OCI-LY7 (cell line): ENCODE results near the gene MON2. TPM values are rescaled to one million over a fixed set of nuclear protein-coding genes. Genes with fewer than 3 reads are reported as not detected.

Experiments used
- BruUV-seq: library from RNA; stranded (reverse); fragments of 400-500 nt; replicated peaks from 2 replicates; lab custom pipeline; 2021; lab: Mats Ljungman, UMichigan
- CTCF ChIA-PET: fragments of 300-600 bp; sonication (Branson Sonifier 250); formaldehyde crosslinking; loops from one replicate; lab custom pipeline; 2022; ENCODE audit warnings: antibody characterized with exemption; ENCODE audit not compliant: unreplicated experiment; lab: Charles Lee
- POLR2A ChIA-PET: fragments of 300-600 bp; sonication (Branson Sonifier 250); formaldehyde crosslinking; loops from one replicate; lab custom pipeline; 2022; ENCODE audit warnings: antibody characterized with exemption; lab: Charles Lee
- DNase-seq: peaks from one replicate; pipeline ENCODE4 v3.0.0-alpha.2; 2015; ENCODE audit warnings: low spot score
- H2AFZ ChIP-seq: fragments of 200-600 bp; sonication (generic), shearing (Covaris generic); 2 replicates; pipeline ENCODE4 v1.6.1; 2014; ENCODE audit warnings: mild to moderate bottlenecking, antibody characterized with exemption, low read length, moderate library complexity
- H3K27ac ChIP-seq: fragments of 200-600 bp; sonication (generic); 2 replicates; pipeline ENCODE4 v1.5.1; 2014; ENCODE audit warnings: mixed run types, low read depth, mild to moderate bottlenecking, moderate library complexity, low read length, inconsistent platforms; ENCODE audit not compliant: poor library complexity, severe bottlenecking
- H3K36me3 ChIP-seq: fragments of 200-600 bp; sonication (generic); 2 replicates; pipeline ENCODE4 v1.6.1; 2014; ENCODE audit warnings: mild to moderate bottlenecking, antibody characterized with exemption, low read length, moderate library complexity, mixed read lengths; ENCODE audit not compliant: insufficient read depth
- H3K4me1 ChIP-seq: fragments of 200-600 bp; sonication (generic); 2 replicates; pipeline ENCODE4 v1.5.1; 2014; ENCODE audit warnings: mild to moderate bottlenecking, low read length; ENCODE audit not compliant: insufficient read depth, poor library complexity, severe bottlenecking
- H3K4me2 ChIP-seq: fragments of 200-600 bp; sonication (generic); 2 replicates; pipeline ENCODE4 v1.6.1; 2014; ENCODE audit warnings: mild to moderate bottlenecking, low read length
- H3K4me3 ChIP-seq: fragments of 200-600 bp; sonication (generic); 2 replicates; pipeline ENCODE4 v1.5.1; 2014; ENCODE audit warnings: mild to moderate bottlenecking, low read depth, low read length; ENCODE audit not compliant: poor library complexity, severe bottlenecking
- H3K79me2 ChIP-seq: fragments of 200-600 bp; sonication (generic); 2 replicates; pipeline ENCODE4 v1.6.1; 2016; ENCODE audit warnings: low read depth, mild to moderate bottlenecking, low read length, moderate library complexity, mixed read lengths; ENCODE audit not compliant: insufficient read depth
- H3K9me2 ChIP-seq: fragments of 200-600 bp; sonication (generic); 2 replicates; pipeline ENCODE4 v1.6.1; 2016; ENCODE audit warnings: mild to moderate bottlenecking, low read length, mixed read lengths; ENCODE audit not compliant: insufficient read depth
- H3K9me3 ChIP-seq: fragments of 200-600 bp; sonication (generic); 2 replicates; pipeline ENCODE4 v1.6.1; 2014; ENCODE audit warnings: mild to moderate bottlenecking, mixed run types, low read length, mixed read lengths
- H4K20me1 ChIP-seq: fragments of 200-600 bp; sonication (generic); 2 replicates; pipeline ENCODE4 v1.6.1; 2014; ENCODE audit warnings: mild to moderate bottlenecking, antibody characterized with exemption, low read length, moderate library complexity, mixed read lengths; ENCODE audit not compliant: insufficient read depth
- CTCF ChIP-seq: fragments of 200-600 bp; sonication (generic); conservative IDR thresholded peaks from 2 replicates; pipeline ENCODE4 v1.5.1; 2014; ENCODE audit warnings: mild to moderate bottlenecking, antibody characterized with exemption, low read length, moderate library complexity, mixed read lengths
- EZH2phosphoT487 ChIP-seq: fragments of 200-600 bp; sonication (generic); IDR thresholded peaks from 2 replicates; pipeline ENCODE4 v1.6.1; 2018; ENCODE audit warnings: low read depth, borderline replicate concordance, mild to moderate bottlenecking, mixed run types, antibody characterized with exemption, low read length, moderate library complexity, mixed read lengths
- intact Hi-C: fragments of 100-400 bp; cut with micrococcal nuclease; formaldehyde crosslinking; loops from one replicate; pipeline ENCODE4 v1.10.0; 2022; ENCODE audit not compliant: unreplicated experiment
- total RNA-seq, 2 experiments: library from RNA; depleted of rRNA in 1 of 2; stranded (reverse); fragments of >200 nt in 1 of 2; shearing (Covaris generic) in 1 of 2; gene quantifications; 2 replicates each; pipeline ENCODE4 v1.2.3, GENCODE V29; 2014 to 2022

MON2 gene
- total RNA-seq, 2 experiments from 2014 or later = 31.6 to 54.7 TPM

DNA sequence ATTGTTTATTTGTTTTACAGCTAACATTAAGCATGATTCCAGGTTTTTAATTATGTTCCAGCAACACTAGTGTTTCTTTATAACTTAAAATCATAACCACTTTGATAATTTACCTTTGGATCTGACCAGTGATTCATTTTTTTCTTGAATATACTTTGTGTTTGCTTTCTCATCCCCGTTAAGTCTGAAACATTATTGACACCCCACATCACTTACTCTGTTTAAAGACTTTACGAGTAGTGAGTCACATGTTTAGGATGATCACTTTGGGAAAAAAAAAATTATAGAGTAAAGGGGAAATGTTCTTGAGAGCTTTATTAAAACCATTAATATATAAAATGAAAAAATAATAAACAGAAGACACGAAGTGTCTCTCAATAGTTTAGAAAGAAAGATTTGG, 132.2 kb downstream of the MON2 start:
- no peaks in the 10 kb centered on the region for H3K9me3 ChIP-seq
- no peaks in the 10 kb centered on the region for H3K36me3 ChIP-seq
- H3K9me2 ChIP-seq = no peaks in the 10 kb centered on the region
- H3K27ac ChIP-seq = no peak overlapping the region
- H3K4me2 ChIP-seq = no peak overlapping the region
- ChIA-PET POLR2A (no interaction called here), CTCF (no interaction called here)
- no peak overlapping the region for H3K4me3 ChIP-seq
- no peaks in the 10 kb centered on the region for H4K20me1 ChIP-seq
- TF ChIP-seq EZH2phosphoT487 = no peak
- no peak for TF ChIP-seq CTCF
- intact Hi-C loops = no loop called here
- peaks cover 2% of the 10 kb centered on the region; the same call in 1 of the 2 replicates for H3K79me2 ChIP-seq
- peaks cover 20% of the 10 kb centered on the region for H3K4me1 ChIP-seq
- no peak for DNase-seq
- BruUV-seq = no TSS peak
- no peak overlapping the region for H2AFZ ChIP-seq

- no peak overlapping the region for H3K4me3 ChIP-seq
- TF ChIP-seq CTCF (peak; percentile 53), EZH2phosphoT487 (no peak)
- H3K4me2 ChIP-seq = no peak overlapping the region
- no TSS peak for BruUV-seq
- H3K27ac ChIP-seq = no peak overlapping the region
- no peak for DNase-seq
- intact Hi-C loops = loop anchor here (5.0 to 10.0 kb wide), 3 partner anchors 135 to 1073 kb away; partner anchors contain the start of gene MON2
- H3K36me3 ChIP-seq = no peaks in the 10 kb centered on the region
- peaks cover 13% of the 10 kb centered on the region for H3K79me2 ChIP-seq
- H4K20me1 ChIP-seq = peaks cover 9% of the 10 kb centered on the region; the same call in 1 of the 2 replicates
- ChIA-PET CTCF (no interaction called here), POLR2A (interaction anchor here (0.6 to 0.8 kb wide), 4 partner anchors 31 to 1772 kb away, joined by 3 to 5 read pairs (median 3); no protein-coding TSS in a partner anchor)
- peaks cover 26% of the 10 kb centered on the region for H3K4me1 ChIP-seq
- no peaks in the 10 kb centered on the region for H3K9me3 ChIP-seq
- no peak overlapping the region for H2AFZ ChIP-seq
- H3K9me2 ChIP-seq = no peaks in the 10 kb centered on the region
Measured at GRCh38 chr12:62599854-62600437, 133.3 kb downstream of the MON2 start.

DNA sequence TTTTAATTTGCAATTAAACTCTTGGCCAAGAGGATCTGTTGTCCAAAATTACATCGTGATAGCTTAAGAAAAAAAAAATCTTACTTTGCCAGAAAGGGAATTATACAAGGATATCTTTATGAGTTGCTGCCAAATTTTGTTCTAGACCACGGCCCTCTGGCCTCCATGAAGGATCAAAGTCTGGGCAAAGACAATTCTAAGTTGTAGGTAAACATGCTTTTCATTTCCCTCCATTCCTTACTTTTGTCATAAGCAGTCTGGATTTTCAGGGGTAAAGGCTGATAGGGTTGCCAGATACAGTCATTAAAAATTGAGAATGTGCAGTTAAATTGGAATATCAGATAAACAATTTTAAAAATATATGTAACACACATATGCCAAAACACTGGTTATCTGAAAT, 135.1 kb downstream of the MON2 start:
- Histone ChIP-seq H4K20me1 (peaks cover 21% of the 10 kb centered on the region), H3K4me3 (peak overlapping the region; percentile 88), H3K4me1 (peaks cover 31% of the 10 kb centered on the region), H3K4me2 (peak overlapping the region; percentile 85), H3K9me2 (no peaks in the 10 kb centered on the region), H3K36me3 (peaks cover 10% of the 10 kb centered on the region), H3K79me2 (peaks cover 23% of the 10 kb centered on the region), H3K27ac (peak overlapping the region; percentile 97), H2AFZ (peak overlapping the region; percentile 88; the same call in 1 of the 2 replicates), H3K9me3 (no peaks in the 10 kb centered on the region)
- ChIA-PET CTCF (no interaction called here), POLR2A (interaction anchor here (0.7 to 3.3 kb wide), 3 partner anchors 9 to 334 kb away, joined by 3 to 22 read pairs (median 3); no protein-coding TSS in a partner anchor)
- intact Hi-C loops = loop anchor here (1.0 to 10.0 kb wide), 4 partner anchors 137 to 1074 kb away; partner anchors contain the start of genes MON2 and USP15
- peak; percentile 10 for DNase-seq
- TF ChIP-seq CTCF (no peak), EZH2phosphoT487 (no peak)
- BruUV-seq = no TSS peak
